ENCODE data around the gene ANKRD18A. TPM values are rescaled to one million over a fixed set of nuclear protein-coding genes. Genes with fewer than 3 reads are reported as not detected.

ANKRD18A gene
- total RNA-seq, 1 donor from 2014 or later: 4.8 TPM

- H3K36me3 Mint-ChIP-seq (ENCODE audit: low read depth): no peaks in the 10 kb centered on the region
- no peak overlapping the region for H3K27ac Mint-ChIP-seq (ENCODE audit: unreplicated experiment)
- no peaks in the 10 kb centered on the region for H3K27me3 Mint-ChIP-seq (ENCODE audit: low read depth)
- peaks cover 15% of the 10 kb centered on the region for H3K4me1 Mint-ChIP-seq
- H3K4me3 Mint-ChIP-seq: no peak overlapping the region
- peaks cover 7% of the 10 kb centered on the region for H3K9me3 Mint-ChIP-seq
- DNase-seq (ENCODE audit: low read depth, low spot score): no peak
- TF ChIP-seq CTCF (conservative IDR thresholded peaks at IDR 0.05): no peak
Measured at GRCh38 chr9:38529317-38529716, 91.1 kb downstream of the ANKRD18A start.

- Mint-ChIP-seq H3K36me3 (ENCODE audit: low read depth) (no peaks in the 10 kb centered on the region), H3K4me1 (peaks cover 8% of the 10 kb centered on the region), H3K27me3 (ENCODE audit: low read depth) (no peaks in the 10 kb centered on the region), H3K4me3 (no peak overlapping the region), H3K27ac (ENCODE audit: unreplicated experiment) (no peak overlapping the region), H3K9me3 (peaks cover 7% of the 10 kb centered on the region)
- DNase-seq (ENCODE audit: low read depth, low spot score): no peak
- TF ChIP-seq CTCF (conservative IDR thresholded peaks at IDR 0.05): no peak
Measured at GRCh38 chr9:38527503-38527902, 92.9 kb downstream of the ANKRD18A start.

GRCh38 chr9:38526591-38526990 lies 93.8 kb downstream of the ANKRD18A start:
- peaks cover 7% of the 10 kb centered on the region for H3K9me3 Mint-ChIP-seq
- H3K4me3 Mint-ChIP-seq: no peak overlapping the region
- no peaks in the 10 kb centered on the region for H3K27me3 Mint-ChIP-seq (ENCODE audit: low read depth)
- H3K27ac Mint-ChIP-seq (ENCODE audit: unreplicated experiment): no peak overlapping the region
- H3K36me3 Mint-ChIP-seq (ENCODE audit: low read depth): no peaks in the 10 kb centered on the region
- TF ChIP-seq CTCF (conservative IDR thresholded peaks at IDR 0.05): no peak
- H3K4me1 Mint-ChIP-seq: peaks cover 8% of the 10 kb centered on the region
- no peak for DNase-seq (ENCODE audit: low read depth, low spot score)

GRCh38 chr9:38523121-38523520 lies 97.3 kb downstream of the ANKRD18A start:
- TF ChIP-seq CTCF (conservative IDR thresholded peaks at IDR 0.05): no peak
- no peaks in the 10 kb centered on the region for H3K36me3 Mint-ChIP-seq (ENCODE audit: low read depth)
- no peak overlapping the region for H3K27ac Mint-ChIP-seq (ENCODE audit: unreplicated experiment)
- no peak for DNase-seq (ENCODE audit: low read depth, low spot score)
- H3K9me3 Mint-ChIP-seq: peaks cover 2% of the 10 kb centered on the region
- H3K4me1 Mint-ChIP-seq: peaks cover 8% of the 10 kb centered on the region
- H3K27me3 Mint-ChIP-seq (ENCODE audit: low read depth): no peaks in the 10 kb centered on the region
- no peak overlapping the region for H3K4me3 Mint-ChIP-seq

GRCh38 chr9:38521762-38522161 lies 98.6 kb downstream of the ANKRD18A start:
- H3K4me1 Mint-ChIP-seq: no peaks in the 10 kb centered on the region
- H3K27ac Mint-ChIP-seq (ENCODE audit: unreplicated experiment): no peak overlapping the region
- no peak overlapping the region for H3K4me3 Mint-ChIP-seq
- H3K9me3 Mint-ChIP-seq: peaks cover under 1% of the 10 kb centered on the region
- no peaks in the 10 kb centered on the region for H3K36me3 Mint-ChIP-seq (ENCODE audit: low read depth)
- no peaks in the 10 kb centered on the region for H3K27me3 Mint-ChIP-seq (ENCODE audit: low read depth)
- no peak for DNase-seq (ENCODE audit: low read depth, low spot score)
- no peak for TF ChIP-seq CTCF (conservative IDR thresholded peaks at IDR 0.05)

Other genes with a start within 250 kb of the ANKRD18A start
- gene ALDH1B1, start 227.9 kb downstream of the ANKRD18A start, total RNA-seq: 32.9 and 37.3 TPM in 2 replicates
- gene IGFBPL1, start 196.1 kb downstream of the ANKRD18A start, total RNA-seq: 58.9 and 63.8 TPM in 2 replicates
- not detected in 2 replicates for gene FAM240B, start 99.5 kb upstream of the ANKRD18A start, total RNA-seq